Measurements from ENCODE around the gene RASIP1.

GRCh38 chr19:48746738-48747575 is 6.5 kb upstream of the RASIP1 start, which contains the start of gene IZUMO1:
- TF ChIP-seq CTCF (IDR thresholded peaks at IDR 0.05) = no peak
- TF ChIP-seq POLR2A (IDR thresholded peaks at IDR 0.05) = no peak
- TF ChIP-seq POLR2AphosphoS5 (IDR thresholded peaks at IDR 0.05) = no peak
